ENCODE data around the gene SLC39A9. TPM values are rescaled to one million over a fixed set of nuclear protein-coding genes. Genes with fewer than 3 reads are reported as not detected.

SLC39A9 gene
- total RNA-seq, 4 donors from 2014 or later = 50.2 to 64.1 (median 57.9) TPM

DNA sequence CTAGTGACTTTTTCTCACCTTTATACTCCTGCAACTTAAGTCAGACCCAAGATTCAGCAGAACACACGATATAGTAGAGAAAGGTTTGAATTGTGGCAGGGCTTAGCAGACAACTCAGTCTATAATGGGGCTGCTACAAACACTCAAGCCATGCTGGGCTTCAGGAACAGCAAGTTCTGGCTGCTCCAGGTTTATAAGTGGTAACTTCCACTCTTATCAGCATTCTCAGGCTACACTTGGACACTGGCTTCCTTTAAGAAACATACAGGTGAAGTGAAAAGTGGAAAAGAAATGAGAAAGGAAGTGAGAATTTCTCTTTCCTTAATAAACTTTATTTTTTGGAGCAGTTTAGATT, 107.7 kb downstream of the SLC39A9 start:
- TF ChIP-seq, protein P1, sequence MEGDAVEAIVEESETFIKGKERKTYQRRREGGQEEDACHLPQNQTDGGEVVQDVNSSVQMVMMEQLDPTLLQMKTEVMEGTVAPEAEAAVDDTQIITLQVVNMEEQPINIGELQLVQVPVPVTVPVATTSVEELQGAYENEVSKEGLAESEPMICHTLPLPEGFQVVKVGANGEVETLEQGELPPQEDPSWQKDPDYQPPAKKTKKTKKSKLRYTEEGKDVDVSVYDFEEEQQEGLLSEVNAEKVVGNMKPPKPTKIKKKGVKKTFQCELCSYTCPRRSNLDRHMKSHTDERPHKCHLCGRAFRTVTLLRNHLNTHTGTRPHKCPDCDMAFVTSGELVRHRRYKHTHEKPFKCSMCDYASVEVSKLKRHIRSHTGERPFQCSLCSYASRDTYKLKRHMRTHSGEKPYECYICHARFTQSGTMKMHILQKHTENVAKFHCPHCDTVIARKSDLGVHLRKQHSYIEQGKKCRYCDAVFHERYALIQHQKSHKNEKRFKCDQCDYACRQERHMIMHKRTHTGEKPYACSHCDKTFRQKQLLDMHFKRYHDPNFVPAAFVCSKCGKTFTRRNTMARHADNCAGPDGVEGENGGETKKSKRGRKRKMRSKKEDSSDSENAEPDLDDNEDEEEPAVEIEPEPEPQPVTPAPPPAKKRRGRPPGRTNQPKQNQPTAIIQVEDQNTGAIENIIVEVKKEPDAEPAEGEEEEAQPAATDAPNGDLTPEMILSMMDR (IDR thresholded peaks at IDR 0.05; ENCODE audit: low read depth) = no peak

Other genes with a start within 250 kb of the SLC39A9 start
- gene DCAF5, start 245.6 kb upstream of the SLC39A9 start, total RNA-seq = 10 to 100 TPM; 36.4 to 47.7 (median 40.2) TPM
- gene EXD2, start 207.2 kb upstream of the SLC39A9 start, total RNA-seq = 10 to 100 TPM; 18.2 to 22.0 (median 21.1) TPM
- 1 to 10 TPM; 5.1 to 8.9 (median 8.7) TPM for gene GALNT16, start 138.5 kb upstream of the SLC39A9 start, total RNA-seq
- gene ERH, start 393 bp upstream of the SLC39A9 start, total RNA-seq = 100 to 1,000 TPM in 1 of 4 donors, 10 to 100 TPM in 3; 47.1 to 116 (median 69.7) TPM
- gene PLEKHD1, start 86.0 kb downstream of the SLC39A9 start, total RNA-seq = under 1 TPM in 2 of 4 donors, not detected in 2; 0.22 to 0.38 TPM
- not detected for gene CCDC177, start 176.2 kb downstream of the SLC39A9 start, total RNA-seq
- gene SUSD6, start 212.9 kb downstream of the SLC39A9 start, total RNA-seq = 10 to 100 TPM; 24.8 to 52.4 (median 35.5) TPM